BJ (cell line): Measurements from ENCODE around the gene UNC13D. TPM values are rescaled to one million over a fixed set of nuclear protein-coding genes. Genes with fewer than 3 reads are reported as not detected.
A peak's percentile ranks its signal among the peaks of the same experiment; 100 is the strongest.
"Not testable (repeated sequence)": the region's sequence is repeated elsewhere in the genome, so short reads cannot be mapped to it uniquely, and the experiment has no call there.

Experiments
- CTCF ChIA-PET: fragments of 350-600 bp; formaldehyde crosslinking; extraction: SDS; loops from one replicate; lab custom pipeline; 2021; ENCODE audit warnings: antibody characterized with exemption, inconsistent platforms; lab: Yijun Ruan, JAX
- POLR2A ChIA-PET: fragments of 300-600 bp; sonication (Branson Sonifier 250); formaldehyde crosslinking; extraction: SDS; loops from one replicate; lab custom pipeline; 2021; ENCODE audit warnings: antibody characterized with exemption; lab: Charles Lee
- DNase-seq: peaks from one replicate; pipeline ENCODE4 v3.0.0-alpha.2; 2011; ENCODE audit warnings: low read depth
- H3K27me3 ChIP-seq: 2 replicates; pipeline ENCODE4 v1.6.0; 2011; ENCODE audit warnings: low read length; ENCODE audit not compliant: control insufficient read depth, insufficient read depth
- H3K36me3 ChIP-seq: 2 replicates; pipeline ENCODE4 v1.5.1; 2011; ENCODE audit warnings: low read length; ENCODE audit not compliant: control insufficient read depth, insufficient read depth
- H3K4me3 ChIP-seq: 2 replicates; pipeline ENCODE4 v1.5.1; 2011; ENCODE audit warnings: low read depth, mild to moderate bottlenecking, control low read depth, low read length
- CTCF ChIP-seq: IDR thresholded peaks from 2 replicates; pipeline ENCODE4 v1.5.1; 2011; ENCODE audit warnings: low read depth, mild to moderate bottlenecking, control low read depth, inconsistent platforms, low read length, moderate library complexity; ENCODE audit not compliant: insufficient read depth
- polyA plus RNA-seq: library from polyadenylated mRNA; depleted of rRNA; stranded (reverse); fragments of >200 nt; gene quantifications from 2 replicates; pipeline ENCODE4 v1.2.3, GENCODE V29; 2011

Gene UNC13D
- polyA plus RNA-seq, 1 experiment, result 0.40 TPM

GRCh38 chr17:75861927-75862317 lies 17.7 kb upstream of the UNC13D start:
- no peaks in the 10 kb centered on the region for H3K36me3 ChIP-seq
- TF ChIP-seq CTCF, result no peak
- H3K4me3 ChIP-seq, result no peak overlapping the region
- no peak for DNase-seq
- ChIA-PET CTCF (interaction anchor here (0.5 to 2.2 kb wide), 13 partner anchors 9 to 247 kb away, joined by 3 to 26 read pairs (median 3); partner anchors contain the start of genes TRIM47 and TRIM65), POLR2A (no interaction called here)
- H3K27me3 ChIP-seq, result no peaks in the 10 kb centered on the region

- H3K4me3 ChIP-seq, H3K36me3 ChIP-seq, DNase-seq, H3K27me3 ChIP-seq, CTCF ChIA-PET, POLR2A ChIA-PET: not testable (repeated sequence)
Measured at GRCh38 chr17:75859358-75859757, 15.2 kb upstream of the UNC13D start.

- no peak for DNase-seq
- CTCF ChIA-PET, result interaction anchor here (0.7 to 3.2 kb wide), 10 partner anchors 10 to 73 kb away, joined by 3 to 34 read pairs (median 4); partner anchors contain the start of genes MRPL38, TRIM47 and UNC13D
- H3K27me3 ChIP-seq, result no peaks in the 10 kb centered on the region
- no peak for TF ChIP-seq CTCF
- H3K36me3 ChIP-seq, result peaks cover 3% of the 10 kb centered on the region
- H3K4me3 ChIP-seq, result peak overlapping the region; percentile 79
- POLR2A ChIA-PET, result interaction anchor here (0.5 kb wide), 1 partner anchor 17 kb away, joined by 13 read pairs; no protein-coding TSS in a partner anchor
Measured at GRCh38 chr17:75856062-75856756, 12.0 kb upstream of the UNC13D start.

- POLR2A ChIA-PET, result interaction anchor here (0.5 to 0.9 kb wide), 4 partner anchors 11 to 75 kb away, joined by 3 to 14 read pairs (median 10); partner anchors contain the start of gene UNC13D
- Histone ChIP-seq H3K27me3 (no peaks in the 10 kb centered on the region), H3K36me3 (peaks cover 6% of the 10 kb centered on the region), H3K4me3 (peak within 1 kb of the TSS; percentile 79)
- TF ChIP-seq CTCF, result peak; percentile 17; the same call in 1 of the 2 replicates
- CTCF ChIA-PET, result interaction anchor here (0.6 to 3.2 kb wide), 16 partner anchors 9 to 102 kb away, joined by 3 to 34 read pairs (median 4); partner anchors contain the start of genes MRPL38, TRIM47, TRIM65 and UNC13D
- peak; percentile 100 for DNase-seq
Measured at GRCh38 chr17:75855310-75856061, 11.3 kb upstream of the UNC13D start, which contains the start of gene WBP2. Gene WBP2, minus strand, starts transcription at chr17:75855335. Its CDS starts 38 bp downstream, at chr17:75855297.

- no peak for DNase-seq
- peak; percentile 18; the same call in 1 of the 2 replicates for TF ChIP-seq CTCF
- Histone ChIP-seq H3K27me3 (no peaks in the 10 kb centered on the region), H3K4me3 (peak overlapping the region; percentile 79), H3K36me3 (peaks cover 7% of the 10 kb centered on the region)
- POLR2A ChIA-PET, result interaction anchor here (0.6 to 1.2 kb wide), 5 partner anchors 11 to 674 kb away, joined by 3 to 14 read pairs (median 6); partner anchors contain the start of gene UNC13D
- CTCF ChIA-PET, result interaction anchor here (0.6 to 3.2 kb wide), 16 partner anchors 9 to 101 kb away, joined by 3 to 34 read pairs (median 4); partner anchors contain the start of genes MRPL38, TRIM47, TRIM65 and UNC13D
Measured at GRCh38 chr17:75854881-75855309, 10.7 kb upstream of the UNC13D start.
